ENCODE measurements around the gene SHC4. TPM values are rescaled to one million over a fixed set of nuclear protein-coding genes. Genes with fewer than 3 reads are reported as not detected.
A peak's percentile ranks its signal among the peaks of the same experiment; 100 is the strongest.

Gene SHC4
- total RNA-seq, 2 experiments from 2014 or later, result 0.21 to 0.25 TPM

GRCh38 chr15:48875241-48875960 lies 88.3 kb downstream of the SHC4 start:
- H3K4me3 Mint-ChIP-seq, result no peak overlapping the region

GRCh38 chr15:48872632-48873031 lies 91.1 kb downstream of the SHC4 start:
- peaks cover 2% of the 10 kb centered on the region for H3K4me1 Mint-ChIP-seq (ENCODE audit: low read depth)
- H3K27ac Mint-ChIP-seq, result no peak overlapping the region
- no peak for DNase-seq
- no peak overlapping the region for H3K4me3 Mint-ChIP-seq
- CTCF ChIA-PET, result interaction anchor here (1.3 to 1.4 kb wide), 2 partner anchors 11 to 103 kb away, joined by 3 to 6 read pairs; no protein-coding TSS in a partner anchor
- intact Hi-C loops (cut with micrococcal nuclease), result loop anchor here (10.0 kb wide), 1 partner anchor 1372 kb away; no protein-coding TSS in a partner anchor
- no peaks in the 10 kb centered on the region for H3K36me3 Mint-ChIP-seq (ENCODE audit: low read depth)
- H3K9me3 Mint-ChIP-seq, result no peaks in the 10 kb centered on the region
- H3K27me3 Mint-ChIP-seq (ENCODE audit: low read depth), result peaks cover 30% of the 10 kb centered on the region

More at GRCh38 chr15:48875241-48875960, 88.3 kb downstream of the SHC4 start:
- no peak for DNase-seq
- H3K4me1 Mint-ChIP-seq (ENCODE audit: low read depth), result peaks cover 20% of the 10 kb centered on the region
- peaks cover 2% of the 10 kb centered on the region for H3K9me3 Mint-ChIP-seq
- intact Hi-C loops (cut with micrococcal nuclease), result loop anchor here (5.0 to 10.0 kb wide), 4 partner anchors 187 to 1387 kb away; no protein-coding TSS in a partner anchor
- H3K27ac Mint-ChIP-seq, result no peak overlapping the region
- H3K27me3 Mint-ChIP-seq (ENCODE audit: low read depth), result peaks cover 22% of the 10 kb centered on the region
- CTCF ChIA-PET, result interaction anchor here (0.6 to 0.9 kb wide), 2 partner anchors 14 to 1154 kb away, joined by 4 to 5 read pairs; no protein-coding TSS in a partner anchor
- peaks cover 12% of the 10 kb centered on the region for H3K36me3 Mint-ChIP-seq (ENCODE audit: low read depth)

- no peak overlapping the region for H3K4me3 Mint-ChIP-seq
- intact Hi-C loops (cut with micrococcal nuclease), result loop anchor here (10.0 kb wide), 1 partner anchor 1373 kb away; no protein-coding TSS in a partner anchor
- no peak for DNase-seq
- no peaks in the 10 kb centered on the region for H3K36me3 Mint-ChIP-seq (ENCODE audit: low read depth)
- H3K27ac Mint-ChIP-seq, result no peak overlapping the region
- no peaks in the 10 kb centered on the region for H3K9me3 Mint-ChIP-seq
- peaks cover 30% of the 10 kb centered on the region for H3K27me3 Mint-ChIP-seq (ENCODE audit: low read depth)
- H3K4me1 Mint-ChIP-seq (ENCODE audit: low read depth), result no peaks in the 10 kb centered on the region
- CTCF ChIA-PET, result interaction anchor here (0.6 to 1.4 kb wide), 3 partner anchors 10 to 499 kb away, joined by 3 to 6 read pairs (median 3); no protein-coding TSS in a partner anchor
Observed at GRCh38 chr15:48871542-48871941, 92.2 kb downstream of the SHC4 start.

GRCh38 chr15:48869966-48870365 lies 93.8 kb downstream of the SHC4 start:
- intact Hi-C loops (cut with micrococcal nuclease), result loop anchor here (10.0 kb wide), 1 partner anchor 1375 kb away; no protein-coding TSS in a partner anchor
- H3K27me3 Mint-ChIP-seq (ENCODE audit: low read depth), result peaks cover 30% of the 10 kb centered on the region

GRCh38 chr15:48868536-48868935 lies 95.2 kb downstream of the SHC4 start:
- Mint-ChIP-seq H3K36me3 (ENCODE audit: low read depth) (no peaks in the 10 kb centered on the region), H3K4me3 (no peak overlapping the region), H3K9me3 (no peaks in the 10 kb centered on the region), H3K27ac (no peak overlapping the region), H3K27me3 (ENCODE audit: low read depth) (peaks cover 30% of the 10 kb centered on the region), H3K4me1 (ENCODE audit: low read depth) (no peaks in the 10 kb centered on the region)
- DNase-seq, result no peak
- CTCF ChIA-PET, result no interaction called here
- intact Hi-C loops (cut with micrococcal nuclease), result no loop called here

More at GRCh38 chr15:48869966-48870365, 93.8 kb downstream of the SHC4 start:
- no peaks in the 10 kb centered on the region for H3K9me3 Mint-ChIP-seq
- H3K36me3 Mint-ChIP-seq (ENCODE audit: low read depth), result no peaks in the 10 kb centered on the region
- no peak for DNase-seq
- no peaks in the 10 kb centered on the region for H3K4me1 Mint-ChIP-seq (ENCODE audit: low read depth)
- CTCF ChIA-PET, result no interaction called here
- no peak overlapping the region for H3K27ac Mint-ChIP-seq
- H3K4me3 Mint-ChIP-seq, result no peak overlapping the region

GRCh38 chr15:48868023-48868422 lies 95.7 kb downstream of the SHC4 start:
- H3K4me3 Mint-ChIP-seq, result no peak overlapping the region
- no peaks in the 10 kb centered on the region for H3K4me1 Mint-ChIP-seq (ENCODE audit: low read depth)
- H3K27me3 Mint-ChIP-seq (ENCODE audit: low read depth), result peaks cover 25% of the 10 kb centered on the region
- no peaks in the 10 kb centered on the region for H3K9me3 Mint-ChIP-seq
- no peak for DNase-seq
- CTCF ChIA-PET, result interaction anchor here (0.6 kb wide), 1 partner anchor 881 kb away, joined by 3 read pairs; no protein-coding TSS in a partner anchor
- no peaks in the 10 kb centered on the region for H3K36me3 Mint-ChIP-seq (ENCODE audit: low read depth)
- intact Hi-C loops (cut with micrococcal nuclease), result no loop called here
- H3K27ac Mint-ChIP-seq, result no peak overlapping the region

- Mint-ChIP-seq H3K9me3 (no peaks in the 10 kb centered on the region), H3K27me3 (ENCODE audit: low read depth) (peaks cover 12% of the 10 kb centered on the region), H3K27ac (no peak overlapping the region), H3K4me1 (ENCODE audit: low read depth) (peaks cover 9% of the 10 kb centered on the region), H3K4me3 (no peak overlapping the region), H3K36me3 (ENCODE audit: low read depth) (no peaks in the 10 kb centered on the region)
- CTCF ChIA-PET, result interaction anchor here (1.0 kb wide), 1 partner anchor 1279 kb away, joined by 6 read pairs; no protein-coding TSS in a partner anchor
- intact Hi-C loops (cut with micrococcal nuclease), result no loop called here
- no peak for DNase-seq
Observed at GRCh38 chr15:48866141-48866563, 97.6 kb downstream of the SHC4 start.

- Mint-ChIP-seq H3K4me3 (no peak overlapping the region), H3K27me3 (ENCODE audit: low read depth) (peaks cover 8% of the 10 kb centered on the region)
- intact Hi-C loops (cut with micrococcal nuclease), result no loop called here
Observed at GRCh38 chr15:48865370-48866079, 98.2 kb downstream of the SHC4 start.

GRCh38 chr15:48862705-48863104 lies 101.0 kb downstream of the SHC4 start:
- H3K27ac Mint-ChIP-seq, result no peak overlapping the region
- peak; percentile 13 for DNase-seq
- peaks cover 9% of the 10 kb centered on the region for H3K4me1 Mint-ChIP-seq (ENCODE audit: low read depth)
- CTCF ChIA-PET, result interaction anchor here (1.0 to 4.3 kb wide), 9 partner anchors 16 to 560 kb away, joined by 3 to 31 read pairs (median 10); partner anchors contain the start of genes EID1, FGF7 and SHC4
- H3K36me3 Mint-ChIP-seq (ENCODE audit: low read depth), result no peaks in the 10 kb centered on the region
- intact Hi-C loops (cut with micrococcal nuclease), result loop anchor here (1.0 to 5.0 kb wide), 6 partner anchors 104 to 1190 kb away; no protein-coding TSS in a partner anchor
- H3K9me3 Mint-ChIP-seq, result no peaks in the 10 kb centered on the region
- no peak overlapping the region for H3K4me3 Mint-ChIP-seq
- H3K27me3 Mint-ChIP-seq (ENCODE audit: low read depth), result peaks cover 2% of the 10 kb centered on the region

More at GRCh38 chr15:48865370-48866079, 98.2 kb downstream of the SHC4 start:
- no peak for DNase-seq
- Mint-ChIP-seq H3K27ac (no peak overlapping the region), H3K9me3 (no peaks in the 10 kb centered on the region), H3K36me3 (ENCODE audit: low read depth) (no peaks in the 10 kb centered on the region), H3K4me1 (ENCODE audit: low read depth) (peaks cover 9% of the 10 kb centered on the region)
- CTCF ChIA-PET, result interaction anchor here (1.0 to 1.3 kb wide), 2 partner anchors 110 to 1280 kb away, joined by 4 to 6 read pairs; no protein-coding TSS in a partner anchor

GRCh38 chr15:48861813-48862431 lies 101.8 kb downstream of the SHC4 start:
- CTCF ChIA-PET, result interaction anchor here (0.6 to 4.3 kb wide), 24 partner anchors 10 to 1283 kb away, joined by 3 to 31 read pairs (median 4); partner anchors contain the start of genes EID1, FGF7 and SHC4
- H3K4me3 Mint-ChIP-seq, result no peak overlapping the region
- no peaks in the 10 kb centered on the region for H3K9me3 Mint-ChIP-seq
- H3K27ac Mint-ChIP-seq, result no peak overlapping the region
- intact Hi-C loops (cut with micrococcal nuclease), result loop anchor here (1.0 to 5.0 kb wide), 8 partner anchors 104 to 1283 kb away; no protein-coding TSS in a partner anchor
- DNase-seq, result peak; percentile 61
- H3K36me3 Mint-ChIP-seq (ENCODE audit: low read depth), result no peaks in the 10 kb centered on the region
- H3K27me3 Mint-ChIP-seq (ENCODE audit: low read depth), result peaks cover 2% of the 10 kb centered on the region
- H3K4me1 Mint-ChIP-seq (ENCODE audit: low read depth), result peaks cover 9% of the 10 kb centered on the region

- intact Hi-C loops (cut with micrococcal nuclease), result loop anchor here (5.0 kb wide), 1 partner anchor 502 kb away; no protein-coding TSS in a partner anchor
- H3K4me1 Mint-ChIP-seq (ENCODE audit: low read depth), result peaks cover 9% of the 10 kb centered on the region
Observed at GRCh38 chr15:48859426-48859825, 104.3 kb downstream of the SHC4 start.

More at GRCh38 chr15:48859426-48859825, 104.3 kb downstream of the SHC4 start:
- peaks cover 2% of the 10 kb centered on the region for H3K27me3 Mint-ChIP-seq (ENCODE audit: low read depth)
- DNase-seq, result no peak
- CTCF ChIA-PET, result interaction anchor here (0.6 to 4.3 kb wide), 6 partner anchors 105 to 1457 kb away, joined by 3 to 31 read pairs (median 4); partner anchors contain the start of gene FGF7
- no peak overlapping the region for H3K4me3 Mint-ChIP-seq
- no peaks in the 10 kb centered on the region for H3K9me3 Mint-ChIP-seq
- H3K36me3 Mint-ChIP-seq (ENCODE audit: low read depth), result no peaks in the 10 kb centered on the region
- no peak overlapping the region for H3K27ac Mint-ChIP-seq

All from activated naive CD4-positive, alpha-beta T cell treated with anti-CD3 and anti-CD28 coated beads for 36 hours (primary cell).